HG03097 (cell line): ENCODE data around the gene TBCK.

ENCODE experiments used
- ATAC-seq: cut with Tn5 transposase; IDR thresholded peaks from one replicate; pipeline ENCODE4 v1.9.1; 2021; ENCODE audit not compliant: unreplicated experiment, low FRiP score

TBCK gene

GRCh38 chr4:106056914-106057313 lies 259.1 kb downstream of the TBCK start:
- ATAC-seq = no peak

- no peak for ATAC-seq
These were observed 264.5 kb downstream of the TBCK start for GRCh38 chr4:106051514-106051913.

GRCh38 chr4:106049490-106049889 lies 266.5 kb downstream of the TBCK start:
- ATAC-seq = no peak

DNA sequence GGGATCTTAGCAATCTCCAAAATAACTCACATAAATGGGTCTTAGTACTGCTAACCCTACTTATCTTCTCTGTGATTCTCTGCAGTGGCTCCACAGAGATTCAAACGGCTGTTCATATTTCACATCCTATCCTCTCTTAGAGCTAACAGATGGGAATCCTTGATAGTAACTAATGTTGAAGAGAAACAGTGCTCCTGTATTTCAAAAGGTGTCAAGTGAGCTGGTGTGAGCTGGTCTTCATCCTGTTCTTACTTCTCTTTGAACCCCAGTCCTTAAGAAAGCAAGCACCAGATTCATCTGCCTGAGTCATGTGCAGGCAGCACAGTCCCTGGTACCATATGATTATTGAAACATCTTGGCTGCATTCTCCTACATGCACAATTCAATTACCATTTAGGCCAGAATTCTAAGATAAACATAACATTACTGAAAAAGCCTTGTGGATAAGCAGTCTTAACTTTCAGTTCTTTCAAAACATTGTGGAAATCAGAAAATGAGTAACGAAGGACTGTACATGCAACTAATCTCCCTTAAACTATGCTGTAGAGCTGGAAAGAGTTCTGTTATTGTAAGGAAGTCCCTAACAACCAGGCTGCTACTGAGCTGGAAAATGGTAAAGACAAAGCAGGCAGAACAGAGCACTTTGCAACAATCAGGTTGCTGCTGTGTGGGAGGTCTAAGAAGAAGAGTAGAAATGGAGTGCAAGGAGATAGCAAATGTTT lies 267.6 kb downstream of the TBCK start:
- no peak for ATAC-seq

DNA sequence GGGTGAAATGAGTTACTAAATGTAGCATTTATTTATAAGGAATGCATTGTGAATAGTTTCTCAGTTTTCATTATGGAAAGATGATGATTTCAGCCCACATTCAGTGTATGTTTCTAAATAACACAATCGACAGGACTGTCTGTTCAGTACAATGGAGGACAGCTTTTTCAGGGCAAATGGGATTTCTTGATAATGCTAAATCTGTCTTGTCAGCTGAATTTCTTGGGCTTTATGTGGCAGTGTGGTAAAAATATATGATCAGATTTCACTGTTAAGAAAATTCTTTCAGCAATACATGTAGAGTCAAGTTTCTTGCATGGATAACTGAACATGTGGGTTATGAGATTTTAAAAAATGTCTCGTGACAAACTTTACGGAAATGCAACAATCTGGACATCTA lies 269.9 kb downstream of the TBCK start:
- ATAC-seq = no peak

- no peak for ATAC-seq
These were observed 274.6 kb downstream of the TBCK start for GRCh38 chr4:106041294-106042002.

DNA sequence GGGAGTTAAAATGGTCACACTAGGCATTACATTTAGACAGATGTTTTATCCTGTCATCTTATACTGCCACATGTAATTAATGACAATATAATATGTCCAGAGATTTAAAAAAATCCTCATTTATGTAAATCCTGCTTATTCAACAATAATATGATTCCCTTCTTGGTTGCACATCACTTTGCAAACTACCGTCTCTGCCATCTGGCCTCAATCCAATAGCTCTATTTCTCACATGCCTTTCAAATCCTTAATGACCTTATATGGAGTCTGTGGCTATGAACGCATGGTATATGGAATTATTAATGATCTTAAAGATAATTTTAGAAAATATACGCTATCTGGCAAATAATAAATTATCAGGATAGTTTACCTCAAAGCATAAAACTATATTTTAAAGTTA lies 276.2 kb downstream of the TBCK start:
- ATAC-seq = no peak

- ATAC-seq = no peak
These were observed 277.1 kb downstream of the TBCK start for GRCh38 chr4:106038908-106039307.

GRCh38 chr4:106038012-106038411 lies 278.0 kb downstream of the TBCK start:
- no peak for ATAC-seq

GRCh38 chr4:106036848-106037247 lies 279.2 kb downstream of the TBCK start:
- ATAC-seq = no peak

GRCh38 chr4:106036334-106036733 lies 279.7 kb downstream of the TBCK start:
- no peak for ATAC-seq

- ATAC-seq = no peak
These were observed 280.8 kb downstream of the TBCK start for GRCh38 chr4:106035204-106035603.

DNA sequence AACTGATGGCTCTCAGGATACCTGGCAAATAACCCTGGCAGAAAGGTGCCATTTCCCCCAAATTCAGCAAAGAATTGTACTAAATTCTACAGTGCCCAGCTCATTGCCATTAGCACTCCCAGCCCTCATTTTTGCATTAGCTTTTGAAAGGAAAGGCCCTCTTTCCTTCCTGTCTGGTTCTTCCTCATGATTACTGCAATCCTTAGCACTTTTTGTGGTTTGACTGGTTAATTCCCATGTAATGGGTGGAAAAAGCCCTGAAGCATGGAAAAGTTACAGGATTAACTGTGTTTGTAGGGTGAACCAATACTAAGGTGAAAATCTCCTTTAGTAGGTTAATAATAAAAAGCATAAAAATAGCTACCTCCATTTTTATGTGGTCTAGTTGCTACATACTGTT lies 281.3 kb downstream of the TBCK start:
- no peak for ATAC-seq

GRCh38 chr4:106034220-106034619 lies 281.8 kb downstream of the TBCK start:
- ATAC-seq = no peak

DNA sequence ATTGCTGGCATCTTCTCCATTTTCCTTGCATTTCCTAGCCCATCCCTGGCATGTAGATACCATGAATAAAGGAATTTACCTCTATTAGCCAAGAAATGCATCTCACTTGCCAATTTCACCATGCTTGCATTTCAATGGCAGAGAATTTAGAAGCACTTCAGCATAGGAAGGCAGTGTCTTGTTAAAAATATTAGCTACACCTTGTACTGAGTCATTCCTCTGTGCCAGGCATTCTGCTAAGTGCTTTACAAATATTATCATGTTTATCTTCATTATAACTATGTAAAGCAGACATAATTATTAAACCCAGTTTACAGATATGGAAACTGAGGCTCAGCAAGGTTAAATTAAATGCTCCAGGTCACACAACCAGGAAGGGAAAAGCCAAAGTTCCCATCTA lies 282.5 kb downstream of the TBCK start:
- no peak for ATAC-seq

- no peak for ATAC-seq
These were observed 283.1 kb downstream of the TBCK start for GRCh38 chr4:106032851-106033286.

DNA sequence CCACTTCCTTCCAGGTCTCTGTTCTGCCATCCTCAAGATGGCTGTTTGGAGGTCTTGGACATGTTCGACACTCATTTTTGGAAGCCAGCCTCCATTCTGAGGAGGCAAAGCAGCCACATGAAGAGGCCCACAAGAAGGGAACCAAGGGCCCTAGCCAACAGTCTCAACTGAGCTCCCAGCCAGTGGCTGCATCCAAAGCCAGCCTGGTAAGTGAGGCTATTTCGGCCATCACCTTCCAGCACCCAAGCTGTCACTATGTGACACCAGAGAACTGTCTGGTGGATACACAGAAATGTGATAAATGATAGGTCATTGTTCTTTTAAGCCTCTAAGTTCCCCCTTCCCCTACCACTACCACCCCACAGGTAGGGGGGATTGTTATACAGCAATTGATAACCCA lies 293.6 kb downstream of the TBCK start:
- no peak for ATAC-seq

- no peak for ATAC-seq
These were observed 294.1 kb downstream of the TBCK start for GRCh38 chr4:106021737-106022410.

- no peak for ATAC-seq
These were observed 296.2 kb downstream of the TBCK start for GRCh38 chr4:106019771-106020170.

DNA sequence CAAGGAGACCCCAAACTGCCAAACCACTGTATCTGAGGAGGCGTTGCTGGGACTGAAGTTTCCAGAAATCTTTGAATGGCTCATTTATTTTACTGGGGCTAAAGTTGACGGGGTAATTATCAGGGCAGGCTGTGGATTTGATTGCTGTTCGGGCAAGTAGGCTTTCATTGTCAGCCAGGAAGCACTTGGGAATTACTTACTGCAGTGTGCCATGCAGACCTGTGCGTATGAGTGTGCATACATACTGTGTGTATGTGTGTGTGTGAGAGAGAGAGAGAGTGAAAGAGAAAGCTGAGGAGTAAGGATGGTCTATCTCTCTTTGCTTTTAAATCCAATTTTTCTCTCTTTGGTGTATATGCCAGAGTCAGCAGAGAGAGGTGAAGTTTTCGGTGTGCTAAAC lies 298.0 kb downstream of the TBCK start:
- ATAC-seq = no peak

GRCh38 chr4:106011387-106011786 lies 304.6 kb downstream of the TBCK start:
- no peak for ATAC-seq

GRCh38 chr4:106010761-106011160 lies 305.2 kb downstream of the TBCK start:
- ATAC-seq = no peak
